Activated T-cell treated with anti-CD3 and anti-CD28 coated beads, Interleukin-2, amount 50 U/mL, for 48 hours (primary cell): Measurements from ENCODE around the gene TSPAN9.

Experiments
- DNase-seq, 2 experiments: peaks; one replicate each; pipeline ENCODE4 v3.0.0-alpha.2; 2020

Gene TSPAN9

DNA sequence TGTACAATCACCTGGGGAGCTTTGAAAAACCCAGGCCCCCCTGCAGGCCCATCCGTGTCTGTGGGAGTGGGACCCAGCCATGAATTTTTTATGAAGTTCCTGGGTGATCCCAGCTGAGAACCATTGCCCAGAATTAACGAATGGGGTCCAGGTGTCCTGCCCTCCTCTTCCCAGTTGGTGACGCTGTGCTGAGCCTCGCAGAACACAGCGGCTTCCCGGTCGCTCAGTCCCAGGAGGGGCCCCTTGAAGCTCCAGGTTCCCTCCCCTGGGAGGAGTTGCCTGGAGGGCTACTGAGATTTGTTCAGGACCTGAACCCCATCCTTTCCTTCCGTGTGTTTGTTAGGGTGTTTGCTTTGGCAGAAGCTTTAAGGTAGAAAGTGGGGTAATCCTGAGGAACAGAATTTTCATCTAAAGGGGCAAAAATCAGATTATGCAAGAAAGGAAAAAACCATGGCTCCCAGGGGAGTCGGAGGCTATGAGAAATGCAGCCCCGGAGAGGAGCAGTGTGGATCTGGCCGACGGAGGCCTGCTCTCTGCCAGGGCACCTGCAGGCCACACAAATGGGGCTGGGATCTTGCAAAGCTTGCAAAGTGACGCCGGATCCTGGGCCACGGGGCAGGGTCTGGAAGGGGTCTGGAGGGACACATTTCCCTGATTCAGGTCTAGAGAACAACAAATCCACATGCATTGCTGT lies 249.1 kb downstream of the TSPAN9 start:
- DNase-seq, result no peak

DNA sequence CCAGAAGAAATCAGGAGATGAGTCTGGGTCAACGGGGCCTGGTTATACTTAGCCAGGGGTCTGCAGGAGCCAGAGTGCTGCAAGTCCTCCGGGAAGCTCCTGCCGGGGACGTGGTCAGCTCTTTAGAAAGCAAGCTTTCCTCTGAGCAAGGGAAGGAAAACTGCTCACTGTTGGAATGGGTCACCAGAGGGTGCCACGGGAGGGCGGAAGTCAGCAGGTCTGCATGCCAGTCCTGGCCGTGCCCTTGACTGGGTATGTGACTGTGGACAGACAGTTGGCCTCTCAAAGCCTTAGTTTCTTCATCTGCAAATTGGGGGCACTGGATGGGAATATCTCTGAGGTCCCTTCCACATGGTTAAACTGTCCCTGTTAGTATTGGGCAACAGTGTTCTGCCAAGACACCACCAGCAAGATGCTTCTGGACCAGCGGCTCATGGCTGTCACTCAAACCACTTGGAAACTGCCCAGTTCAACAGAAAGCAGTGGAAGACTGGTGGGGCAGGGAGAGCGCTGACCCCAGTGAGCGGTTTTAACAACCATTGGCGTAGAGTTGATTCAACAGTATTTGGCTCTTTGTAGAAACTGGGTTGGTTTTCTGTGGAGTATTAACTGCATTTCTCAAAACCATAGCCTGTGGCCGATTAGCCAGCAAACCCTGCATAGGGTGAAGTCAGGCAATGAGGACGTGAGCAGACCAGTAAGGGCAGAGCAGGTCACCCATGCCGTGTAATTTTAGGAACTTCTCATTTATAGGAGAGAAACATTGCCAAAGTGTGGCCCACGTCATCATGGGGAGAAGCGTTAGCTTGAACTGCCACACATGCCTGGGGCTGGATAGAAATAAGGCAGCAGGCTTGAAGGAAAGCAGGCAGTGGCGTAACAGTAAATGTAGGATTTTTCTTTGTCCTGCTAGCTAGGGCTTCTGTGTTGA lies 249.9 kb downstream of the TSPAN9 start:
- DNase-seq, result no peak

DNA sequence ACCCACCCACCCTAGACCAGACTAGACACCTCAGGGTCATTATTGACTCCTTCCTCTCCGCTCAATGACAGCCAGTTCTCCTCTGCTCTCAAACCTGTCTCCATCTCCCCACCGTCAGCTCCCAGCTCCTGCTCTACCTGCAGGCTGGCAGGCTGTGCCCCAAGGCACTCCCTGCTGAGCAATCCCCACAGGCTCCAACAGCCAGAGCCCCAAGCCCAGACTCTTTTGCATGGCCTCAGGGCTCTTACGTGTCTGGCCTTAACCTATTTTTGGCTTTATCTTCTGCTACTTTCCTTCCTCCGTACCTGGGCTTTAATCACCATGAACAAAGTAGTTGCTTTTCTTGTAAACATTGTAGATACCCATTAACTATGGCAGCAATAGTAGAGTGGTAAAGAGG lies 250.9 kb downstream of the TSPAN9 start:
- no peak for DNase-seq

DNA sequence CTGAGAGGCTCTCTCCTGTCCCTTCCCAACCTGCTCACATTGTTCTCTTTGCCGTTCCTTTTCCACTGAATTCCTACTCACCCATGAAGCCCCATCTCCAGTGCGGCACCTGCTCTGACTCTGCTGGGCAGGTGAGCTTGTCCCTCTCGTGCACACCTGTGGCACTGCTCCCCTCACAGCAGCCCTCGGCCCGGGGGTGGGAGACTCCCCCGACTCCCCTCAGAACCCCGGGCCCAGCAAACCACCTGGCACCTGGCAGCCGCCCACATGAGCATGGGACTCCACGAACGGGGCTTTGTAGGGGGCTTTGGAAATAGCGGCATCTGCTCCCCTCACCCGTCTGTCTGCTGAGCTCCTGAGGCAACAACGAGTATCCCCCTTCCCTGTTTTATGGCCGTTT lies 251.4 kb downstream of the TSPAN9 start:
- DNase-seq, result no peak

DNA sequence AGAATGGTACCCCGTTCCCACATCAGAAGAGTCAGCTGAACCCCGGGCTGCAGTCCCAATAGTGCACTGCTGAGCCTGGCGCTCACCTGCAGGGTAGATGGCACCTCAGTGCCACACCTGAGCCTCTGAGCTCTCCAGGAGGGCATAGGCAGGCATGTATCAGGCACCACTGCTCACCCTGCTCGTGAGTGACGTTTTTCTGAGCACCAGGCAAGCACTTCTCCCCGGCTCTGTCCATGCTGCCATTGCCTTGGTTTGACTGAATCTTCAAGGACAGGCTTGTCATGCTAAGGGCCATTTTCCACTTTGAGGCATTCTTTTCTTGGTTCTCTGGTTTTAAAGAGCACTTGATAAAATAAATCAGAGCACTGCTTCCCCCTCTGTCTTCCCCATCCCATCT lies 252.2 kb downstream of the TSPAN9 start:
- no peak for DNase-seq

DNA sequence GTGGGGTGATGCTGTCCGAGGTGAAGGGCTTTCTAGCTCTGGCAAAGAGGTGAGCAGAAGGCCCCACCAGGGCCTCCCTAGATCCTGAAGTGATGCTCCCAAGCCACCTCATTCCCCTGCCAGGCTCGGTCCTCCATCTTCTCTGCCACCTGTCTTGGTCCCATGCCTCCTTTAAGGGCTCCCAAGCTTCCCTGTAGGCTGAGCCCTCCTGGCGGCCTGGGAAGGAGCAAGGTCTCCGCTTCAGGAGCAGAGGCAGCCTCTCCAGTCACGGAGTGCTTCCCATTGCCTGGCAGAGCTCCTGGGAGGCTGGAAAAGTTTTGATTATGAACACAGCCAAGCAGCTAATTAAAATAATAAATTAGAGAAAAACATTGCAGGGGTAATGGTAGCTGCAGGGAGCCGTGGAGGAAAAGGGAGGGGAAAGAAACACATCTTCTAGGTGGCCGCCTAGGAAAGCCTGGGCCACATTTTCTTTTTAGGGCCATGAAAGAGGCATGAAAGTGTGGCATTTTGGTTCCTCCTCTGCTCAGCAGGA lies 253.9 kb downstream of the TSPAN9 start:
- DNase-seq, result no peak

DNA sequence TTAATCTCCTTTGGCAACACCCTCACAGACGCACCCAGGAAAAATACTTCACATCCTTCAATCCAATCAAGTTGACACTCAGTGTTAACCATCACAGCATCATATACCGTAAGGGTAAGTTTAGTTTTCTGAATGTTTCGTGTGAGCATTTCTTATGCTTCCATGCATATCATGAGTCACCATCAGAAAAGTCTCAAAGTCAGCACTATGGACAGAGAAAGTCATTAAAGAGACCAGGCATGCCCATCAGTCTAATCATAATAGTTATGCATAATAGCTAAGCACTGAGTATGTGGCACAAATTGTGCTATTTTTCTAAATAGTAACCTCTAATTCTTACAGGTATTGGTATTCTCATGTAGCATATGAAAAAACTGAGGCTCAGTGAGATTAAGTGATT lies 255.0 kb downstream of the TSPAN9 start:
- no peak for DNase-seq

DNA sequence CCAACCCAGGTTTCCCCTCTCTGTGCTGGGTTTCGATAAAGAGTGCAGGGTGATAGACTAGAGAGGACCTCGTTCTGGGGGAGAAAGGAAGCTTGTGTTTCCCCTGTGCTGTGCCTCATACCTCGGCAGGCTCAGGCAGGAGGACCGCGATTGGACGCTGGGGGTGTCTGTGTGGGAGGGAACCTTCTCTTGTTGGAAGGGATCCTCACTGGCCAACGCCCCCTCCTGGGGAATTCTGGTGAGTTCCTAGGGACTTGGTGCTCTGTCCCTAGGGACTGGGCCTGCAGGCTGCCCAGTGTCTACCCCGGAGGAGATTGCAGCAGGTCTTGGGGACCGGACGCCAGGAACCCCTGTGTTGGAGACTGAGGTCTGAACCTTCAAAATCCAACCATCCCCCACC lies 256.4 kb downstream of the TSPAN9 start:
- DNase-seq, result no peak

DNA sequence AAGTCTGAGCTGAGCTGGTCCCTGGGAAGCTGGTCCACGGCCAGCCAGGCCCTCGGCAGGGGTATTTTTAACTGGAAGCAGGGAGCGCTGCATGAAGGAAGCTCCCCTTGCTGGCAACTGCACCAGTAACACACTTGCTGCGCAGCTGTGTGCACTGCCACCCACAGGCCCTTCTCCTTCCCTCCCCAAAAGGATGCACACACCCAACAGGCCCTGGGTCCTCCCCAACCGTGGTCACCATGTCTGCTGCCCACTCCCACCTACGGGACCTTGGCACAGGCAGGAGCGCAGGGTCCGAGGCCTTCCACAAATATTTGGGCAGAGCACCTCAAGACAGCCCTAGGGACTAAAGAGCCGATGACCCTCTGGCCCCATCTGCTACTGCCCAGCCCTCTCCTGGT lies 256.8 kb downstream of the TSPAN9 start:
- no peak for DNase-seq

DNA sequence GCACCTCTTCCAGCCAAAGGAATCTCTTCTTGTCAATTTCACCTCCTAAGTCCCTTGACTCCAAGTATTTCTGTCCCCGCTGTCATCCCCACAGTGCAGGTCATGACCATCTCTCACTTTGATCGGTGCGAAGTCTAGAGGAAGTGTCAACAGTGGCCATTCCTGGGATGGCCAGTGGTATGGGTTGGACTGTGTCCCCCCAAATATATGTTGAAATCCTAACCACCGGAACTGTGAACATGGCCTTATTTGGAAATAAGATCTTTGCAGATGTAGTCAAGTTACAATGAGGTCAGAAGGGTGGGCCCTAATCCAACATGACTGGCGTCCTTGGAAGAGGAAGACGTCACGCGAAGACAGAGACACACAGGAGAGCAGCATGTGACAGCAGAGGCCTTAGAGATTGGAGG lies 257.9 kb downstream of the TSPAN9 start:
- DNase-seq, result no peak
